OCI-LY3 (cell line): ENCODE results near the gene SRP68.

Experiments used
- H2AFZ ChIP-seq: fragments of 200-600, 300-600 bp; shearing (Covaris generic); 2 replicates; pipeline ENCODE4 v1.6.0; 2014; ENCODE audit warnings: antibody characterized with exemption, low read depth, low read length
- H3K27ac ChIP-seq: fragments of 200-600, 300-600 bp; sonication (generic); 2 replicates; pipeline ENCODE4 v1.5.1; 2014; ENCODE audit warnings: mild to moderate bottlenecking, low read length, moderate library complexity, mixed read lengths
- H3K27me3 ChIP-seq: fragments of 200-600, 300-600 bp; sonication (generic); 2 replicates; pipeline ENCODE4 v1.6.1; 2014; ENCODE audit warnings: low read depth, low read length, mixed read lengths
- H3K36me3 ChIP-seq: fragments of 200-600, 300-600 bp; sonication (generic); replicated peaks from 2 replicates; pipeline ENCODE3; 2014; ENCODE audit warnings: low read depth, low read length, mixed read lengths
- H3K4me1 ChIP-seq: fragments of 300-600, 200-600 bp; sonication (generic); 2 replicates; pipeline ENCODE4 v1.6.1; 2014; ENCODE audit warnings: low read length, mixed read lengths
- H3K4me2 ChIP-seq: fragments of 200-600, 300-600 bp; sonication (generic); 2 replicates; pipeline ENCODE4 v1.6.1; 2014; ENCODE audit warnings: low read length, mixed read lengths
- H3K4me3 ChIP-seq: fragments of 300-600, 200-600 bp; sonication (generic); 2 replicates; pipeline ENCODE4 v1.5.1; 2014; ENCODE audit warnings: antibody characterized with exemption, mild to moderate bottlenecking, low read length, moderate library complexity
- H3K79me2 ChIP-seq: fragments of 300-600, 200-600 bp; shearing (Covaris generic); 2 replicates; pipeline ENCODE4 v1.6.1; 2014; ENCODE audit warnings: mild to moderate bottlenecking, low read length, mixed read lengths
- H3K9ac ChIP-seq: fragments of 300-600, 200-600 bp; shearing (Covaris generic); 2 replicates; pipeline ENCODE4 v1.6.0; 2014; ENCODE audit warnings: mild to moderate bottlenecking, low read length, moderate library complexity
- H3K9me3 ChIP-seq: fragments of 200-600, 300-600 bp; shearing (Covaris generic); 2 replicates; pipeline ENCODE4 v1.6.1; 2014; ENCODE audit warnings: low read length, mixed read lengths; ENCODE audit not compliant: insufficient read depth
- H4K20me1 ChIP-seq: fragments of 200-600, 300-600 bp; sonication (generic); 2 replicates; pipeline ENCODE4 v1.6.1; 2016; ENCODE audit warnings: low read length, mixed read lengths; ENCODE audit not compliant: insufficient read depth
- EZH2phosphoT487 ChIP-seq: fragments of 200-600 bp; shearing (Covaris generic); IDR thresholded peaks from 2 replicates; pipeline ENCODE4 v1.6.1; 2018; ENCODE audit warnings: antibody characterized with exemption, mixed run types, low read depth
- TF ChIP-seq, protein P1 (sequence below): fragments of 200-600, 300-600 bp; sonication (generic); IDR thresholded peaks from 2 replicates; pipeline ENCODE4 v1.5.1; 2014; ENCODE audit warnings: antibody characterized with exemption, low read length, low read depth

Gene SRP68

DNA sequence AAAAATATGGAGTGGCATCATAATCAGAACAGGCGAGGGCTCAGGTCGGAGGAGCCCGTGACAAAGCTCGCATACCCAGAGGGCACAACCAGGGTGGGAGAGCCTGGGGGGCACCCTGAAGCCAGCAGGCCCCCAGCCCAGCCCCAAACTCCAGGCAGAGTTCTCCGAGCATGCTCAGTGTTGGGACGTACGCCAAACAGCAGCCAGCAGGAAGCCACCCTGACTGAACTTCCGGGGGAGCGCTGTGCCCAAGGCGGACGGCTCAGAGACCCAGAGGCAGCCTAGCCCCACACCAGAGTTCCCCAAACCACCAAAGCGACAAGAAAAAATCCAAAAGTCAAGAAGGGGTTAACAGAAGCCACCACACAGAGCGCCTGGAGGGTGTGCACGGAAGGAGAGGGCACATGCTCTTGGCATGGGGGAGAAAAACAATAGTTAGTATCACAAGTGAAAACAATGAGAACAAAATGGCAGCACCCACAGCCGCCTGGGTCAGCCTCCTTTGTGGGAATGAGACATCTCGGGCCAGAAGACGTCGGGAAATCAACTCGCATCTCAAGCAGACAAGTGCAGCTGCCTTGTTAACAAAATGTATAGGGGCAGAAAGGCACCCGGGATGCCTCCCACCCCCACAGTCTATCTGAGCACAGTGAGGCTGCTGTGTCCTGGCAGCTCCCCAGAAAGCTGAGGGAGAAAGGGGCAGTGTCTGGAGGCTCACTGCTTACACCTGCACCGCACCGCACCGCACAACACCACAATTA, 19.4 kb upstream of the SRP68 start:
- no peak for TF ChIP-seq EZH2phosphoT487
- TF ChIP-seq, protein P1, sequence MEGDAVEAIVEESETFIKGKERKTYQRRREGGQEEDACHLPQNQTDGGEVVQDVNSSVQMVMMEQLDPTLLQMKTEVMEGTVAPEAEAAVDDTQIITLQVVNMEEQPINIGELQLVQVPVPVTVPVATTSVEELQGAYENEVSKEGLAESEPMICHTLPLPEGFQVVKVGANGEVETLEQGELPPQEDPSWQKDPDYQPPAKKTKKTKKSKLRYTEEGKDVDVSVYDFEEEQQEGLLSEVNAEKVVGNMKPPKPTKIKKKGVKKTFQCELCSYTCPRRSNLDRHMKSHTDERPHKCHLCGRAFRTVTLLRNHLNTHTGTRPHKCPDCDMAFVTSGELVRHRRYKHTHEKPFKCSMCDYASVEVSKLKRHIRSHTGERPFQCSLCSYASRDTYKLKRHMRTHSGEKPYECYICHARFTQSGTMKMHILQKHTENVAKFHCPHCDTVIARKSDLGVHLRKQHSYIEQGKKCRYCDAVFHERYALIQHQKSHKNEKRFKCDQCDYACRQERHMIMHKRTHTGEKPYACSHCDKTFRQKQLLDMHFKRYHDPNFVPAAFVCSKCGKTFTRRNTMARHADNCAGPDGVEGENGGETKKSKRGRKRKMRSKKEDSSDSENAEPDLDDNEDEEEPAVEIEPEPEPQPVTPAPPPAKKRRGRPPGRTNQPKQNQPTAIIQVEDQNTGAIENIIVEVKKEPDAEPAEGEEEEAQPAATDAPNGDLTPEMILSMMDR, result no peak
- Histone ChIP-seq H3K4me1 (no peaks in the 10 kb centered on the region), H3K36me3 (peaks cover 23% of the 10 kb centered on the region)

DNA sequence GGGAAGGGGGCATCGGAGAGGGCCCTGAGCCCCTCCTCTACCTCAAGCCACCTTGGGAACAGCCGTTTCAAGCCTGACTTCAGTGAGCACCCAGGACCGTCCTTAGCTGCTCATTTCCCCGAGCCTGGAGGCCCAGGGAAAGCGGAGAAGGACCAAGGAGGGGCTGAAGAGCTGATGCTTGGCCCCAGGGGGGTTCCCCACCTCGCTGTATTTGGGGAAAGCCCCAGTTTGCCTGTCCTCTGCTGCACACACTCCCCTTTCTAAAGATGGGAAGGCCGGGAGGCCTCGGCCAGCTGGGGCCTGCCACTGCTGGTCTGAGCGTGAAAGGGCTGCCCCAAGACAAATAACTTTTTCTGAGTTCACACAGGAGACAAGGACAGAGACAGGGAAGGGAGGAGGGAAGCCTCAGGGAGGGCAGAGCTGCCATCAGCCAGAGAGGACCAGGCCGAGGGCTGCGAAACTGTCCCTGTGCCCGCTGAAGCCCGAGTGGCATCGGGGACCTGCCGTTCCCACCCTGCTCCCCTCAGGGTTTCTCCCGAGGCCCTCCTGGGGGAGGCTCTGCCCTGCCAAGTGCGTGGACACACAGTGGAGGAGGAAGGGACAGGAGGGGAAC, 18.3 kb upstream of the SRP68 start:
- Histone ChIP-seq H3K36me3 (peaks cover 19% of the 10 kb centered on the region), H3K27me3 (no peaks in the 10 kb centered on the region), H2AFZ (no peak overlapping the region), H3K4me2 (no peak overlapping the region), H3K79me2 (no peaks in the 10 kb centered on the region), H3K27ac (no peak overlapping the region), H4K20me1 (no peaks in the 10 kb centered on the region), H3K4me1 (no peaks in the 10 kb centered on the region), H3K9ac (no peak overlapping the region), H3K9me3 (no peaks in the 10 kb centered on the region), H3K4me3 (no peak overlapping the region)
- no peak for TF ChIP-seq EZH2phosphoT487
- TF ChIP-seq, protein P1, result no peak

More for the DNA sequence above, 19.4 kb upstream of the SRP68 start:
- H3K4me3 ChIP-seq, result no peak overlapping the region
- no peaks in the 10 kb centered on the region for H3K9me3 ChIP-seq
- H3K27ac ChIP-seq, result no peak overlapping the region
- H4K20me1 ChIP-seq, result no peaks in the 10 kb centered on the region
- no peaks in the 10 kb centered on the region for H3K27me3 ChIP-seq
- H2AFZ ChIP-seq, result no peak overlapping the region
- no peaks in the 10 kb centered on the region for H3K79me2 ChIP-seq
- no peak overlapping the region for H3K9ac ChIP-seq
- H3K4me2 ChIP-seq, result no peak overlapping the region

DNA sequence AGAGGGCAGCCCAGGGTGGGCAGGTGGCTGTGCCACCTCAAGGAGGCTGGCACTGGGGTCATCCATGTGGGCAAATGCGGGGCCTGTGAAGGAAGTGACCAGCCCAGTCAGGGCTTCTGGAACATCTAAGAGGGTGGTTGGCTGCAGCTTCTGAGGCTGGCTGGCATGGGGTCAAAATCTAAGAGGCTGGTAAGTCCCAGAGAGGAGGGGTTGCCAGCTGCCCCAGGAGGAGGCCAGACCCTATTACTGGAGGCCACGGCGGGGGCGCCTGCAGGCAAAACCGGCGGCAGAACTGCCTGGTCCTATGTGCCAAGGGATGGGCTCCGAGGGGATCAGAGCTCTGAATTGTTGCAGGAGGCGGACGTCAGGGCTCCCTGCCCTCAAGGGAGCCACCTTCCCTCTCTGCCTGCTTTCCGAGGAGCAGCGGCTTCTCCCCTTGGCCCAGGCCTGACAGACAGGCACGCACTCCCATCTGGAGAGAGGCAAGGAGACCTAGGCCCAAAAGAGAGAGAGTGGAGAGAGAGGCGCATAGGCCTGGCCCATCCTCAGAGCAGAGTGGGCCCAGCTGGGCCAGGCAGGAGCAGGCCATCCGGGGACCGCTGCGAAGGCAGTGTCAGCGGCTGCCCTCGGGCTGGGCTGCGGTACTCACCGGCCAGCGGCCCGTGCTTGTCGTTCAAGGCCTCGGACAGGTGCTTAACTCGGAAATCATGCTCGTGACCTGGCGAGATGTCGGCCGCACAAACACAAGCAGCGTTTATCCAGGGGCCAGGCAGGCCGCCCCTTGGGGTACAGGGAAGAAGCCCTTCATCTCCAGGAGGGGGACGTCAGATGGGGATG, 17.6 kb upstream of the SRP68 start:
- Histone ChIP-seq H4K20me1 (no peaks in the 10 kb centered on the region), H3K36me3 (peaks cover 23% of the 10 kb centered on the region), H2AFZ (no peak overlapping the region), H3K79me2 (no peaks in the 10 kb centered on the region), H3K9me3 (no peaks in the 10 kb centered on the region), H3K4me2 (no peak overlapping the region), H3K27me3 (no peaks in the 10 kb centered on the region), H3K4me3 (no peak overlapping the region), H3K9ac (no peak overlapping the region), H3K4me1 (no peaks in the 10 kb centered on the region), H3K27ac (no peak overlapping the region)
- TF ChIP-seq, protein P1, result no peak
- no peak for TF ChIP-seq EZH2phosphoT487
